ENCODE measurements around the gene SOX18. TPM values are rescaled to one million over a fixed set of nuclear protein-coding genes. Genes with fewer than 3 reads are reported as not detected.
A peak's percentile ranks its signal among the peaks of the same experiment; 100 is the strongest.
"Not testable (repeated sequence)": the region's sequence is repeated elsewhere in the genome, so short reads cannot be mapped to it uniquely, and the experiment has no call there.

The SOX18 gene
- total RNA-seq, result under 1 TPM; 0.13 to 0.24 (median 0.24) TPM

DNA sequence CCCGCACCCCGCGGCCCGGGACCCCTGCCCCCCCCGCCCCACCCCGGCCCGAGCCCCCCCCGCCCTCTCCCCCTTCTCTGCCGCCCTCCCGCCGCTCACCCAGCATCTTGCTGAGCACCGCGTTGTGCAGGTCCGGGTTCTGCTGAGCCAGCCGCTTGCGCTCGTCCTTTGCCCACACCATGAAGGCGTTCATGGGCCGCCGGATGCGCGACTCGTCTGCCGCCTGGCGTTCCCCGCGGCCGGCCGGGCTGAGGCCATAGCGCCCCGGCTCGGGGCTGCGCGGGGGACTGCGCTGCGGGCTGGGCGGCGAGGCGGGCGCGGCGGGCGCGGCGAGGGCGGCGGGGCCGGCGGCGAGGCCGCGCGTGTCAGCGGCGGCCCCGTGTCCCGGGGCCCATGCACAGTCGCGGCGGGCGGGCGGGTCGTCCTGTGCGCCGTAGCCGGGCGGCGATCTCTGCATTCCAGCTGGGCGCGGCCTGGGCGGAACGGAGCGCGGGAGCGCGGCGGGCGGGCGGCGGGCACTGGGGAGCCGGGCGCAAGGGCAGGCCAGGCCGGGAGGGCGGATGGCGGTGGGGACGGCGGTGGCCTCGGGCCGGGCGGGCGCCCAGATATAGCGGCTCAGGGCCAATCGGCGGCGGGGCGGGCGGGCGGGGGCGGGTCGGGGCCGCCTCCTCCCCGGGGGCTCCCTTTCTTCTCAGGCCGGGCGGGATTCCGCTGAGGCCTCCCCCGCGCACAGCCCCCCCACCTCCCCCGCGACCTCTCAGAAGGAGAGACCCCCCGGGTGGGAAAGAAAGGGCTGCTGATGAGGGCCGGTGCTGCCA is at the start of gene SOX18:
Gene SOX18 (minus strand): TSS at position 580 of the 818 bp plus-strand sequence. CDS start 123 bp downstream, at position 457.
- no peaks in the 10 kb centered on the region for H3K36me3 Mint-ChIP-seq (ENCODE audit: insufficient read depth)
- H3K4me3 Mint-ChIP-seq, result peak within 1 kb of the TSS; percentile 54
- DNase-seq, result no peak
- H3K27me3 Mint-ChIP-seq (ENCODE audit: low read depth), result peaks cover 52% of the 10 kb centered on the region
- ATAC-seq, result peak; percentile 55 to 67
- no peaks in the 10 kb centered on the region for H3K9me3 Mint-ChIP-seq
- peaks cover 12% of the 10 kb centered on the region for H3K4me1 Mint-ChIP-seq (ENCODE audit: low read depth)

DNA sequence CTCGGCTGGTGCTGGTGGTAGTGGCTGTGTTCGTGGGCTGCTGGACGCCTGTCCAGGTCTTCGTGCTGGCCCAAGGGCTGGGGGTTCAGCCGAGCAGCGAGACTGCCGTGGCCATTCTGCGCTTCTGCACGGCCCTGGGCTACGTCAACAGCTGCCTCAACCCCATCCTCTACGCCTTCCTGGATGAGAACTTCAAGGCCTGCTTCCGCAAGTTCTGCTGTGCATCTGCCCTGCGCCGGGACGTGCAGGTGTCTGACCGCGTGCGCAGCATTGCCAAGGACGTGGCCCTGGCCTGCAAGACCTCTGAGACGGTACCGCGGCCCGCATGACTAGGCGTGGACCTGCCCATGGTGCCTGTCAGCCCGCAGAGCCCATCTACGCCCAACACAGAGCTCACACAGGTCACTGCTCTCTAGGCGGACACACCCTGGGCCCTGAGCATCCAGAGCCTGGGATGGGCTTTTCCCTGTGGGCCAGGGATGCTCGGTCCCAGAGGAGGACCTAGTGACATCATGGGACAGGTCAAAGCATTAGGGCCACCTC is 49.1 kb upstream of the SOX18 start:
- Mint-ChIP-seq H3K36me3 (ENCODE audit: insufficient read depth) (peaks cover 2% of the 10 kb centered on the region), H3K4me3 (no peak overlapping the region), H3K27me3 (ENCODE audit: low read depth) (peaks cover 16% of the 10 kb centered on the region), H3K4me1 (ENCODE audit: low read depth) (peaks cover 17% of the 10 kb centered on the region), H3K9me3 (no peaks in the 10 kb centered on the region)
- no peak for ATAC-seq
- DNase-seq, result no peak

DNA sequence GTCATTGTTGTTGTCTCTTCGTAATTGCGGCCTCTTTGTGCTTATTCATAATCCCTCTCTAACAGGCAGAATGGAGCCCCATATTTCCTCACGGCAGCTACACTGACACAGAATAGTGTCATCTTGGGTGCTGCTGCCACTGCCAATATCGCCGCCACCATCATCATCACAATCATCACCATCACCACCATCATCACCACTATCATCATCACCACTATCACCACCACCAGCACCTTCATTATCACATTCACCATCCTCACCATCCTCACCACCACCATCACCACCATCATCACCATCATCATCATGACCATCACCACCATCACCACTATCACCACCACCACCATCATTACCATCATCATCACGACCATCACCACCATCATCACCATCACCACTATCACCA is 47.1 kb upstream of the SOX18 start:
- ATAC-seq (no peak), DNase-seq (no peak)
- Mint-ChIP-seq H3K9me3 (no peaks in the 10 kb centered on the region), H3K27me3 (ENCODE audit: low read depth) (peaks cover 7% of the 10 kb centered on the region), H3K4me3 (no peak overlapping the region), H3K4me1 (ENCODE audit: low read depth) (peaks cover 15% of the 10 kb centered on the region), H3K36me3 (ENCODE audit: insufficient read depth) (peaks cover 2% of the 10 kb centered on the region)

DNA sequence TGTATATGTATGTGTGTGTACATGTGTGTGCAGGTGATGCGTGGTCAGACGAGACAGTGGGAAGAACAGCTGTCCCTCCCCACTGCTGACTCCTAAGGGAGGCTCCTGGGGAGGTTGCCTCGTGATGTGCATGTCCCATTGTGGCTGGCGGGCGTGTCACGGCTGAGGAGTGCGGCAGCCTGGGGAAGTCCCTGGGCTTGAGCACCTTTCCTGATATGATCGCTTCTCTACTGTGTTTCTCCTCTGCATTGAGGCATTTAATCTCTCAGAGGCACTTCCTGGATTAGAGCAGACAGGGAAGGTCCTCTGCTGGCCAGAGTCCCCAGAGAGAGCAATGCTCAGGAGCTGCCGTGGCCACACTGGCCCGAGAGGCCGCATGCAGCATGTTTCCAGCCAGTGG is 46.5 kb upstream of the SOX18 start:
- Mint-ChIP-seq H3K4me1 (ENCODE audit: low read depth) (peaks cover 10% of the 10 kb centered on the region), H3K36me3 (ENCODE audit: insufficient read depth) (peaks cover 2% of the 10 kb centered on the region), H3K4me3 (no peak overlapping the region), H3K27me3 (ENCODE audit: low read depth) (peaks cover 1% of the 10 kb centered on the region), H3K9me3 (no peaks in the 10 kb centered on the region)
- DNase-seq (no peak), ATAC-seq (no peak)

DNA sequence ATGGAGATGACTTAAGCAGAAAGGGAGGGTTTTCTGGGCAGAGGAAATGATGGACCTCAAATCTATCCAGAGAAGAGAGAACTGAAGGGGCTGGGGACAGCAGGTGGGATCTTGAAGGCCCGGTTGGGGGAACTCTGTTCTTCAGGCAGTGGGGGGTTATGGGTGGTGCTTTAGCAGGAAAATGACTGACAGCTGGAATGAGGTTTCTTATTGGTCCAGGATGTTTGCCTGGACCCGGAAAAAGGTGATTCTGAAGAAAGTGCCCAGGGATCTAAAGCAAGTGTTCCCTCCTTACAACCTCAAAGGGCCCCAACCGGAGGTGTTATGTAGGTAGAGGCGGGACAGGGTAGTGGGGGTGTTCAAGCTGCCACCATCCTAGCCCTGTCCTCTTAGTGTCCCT is 46.0 kb upstream of the SOX18 start:
- Mint-ChIP-seq H3K4me3 (no peak overlapping the region), H3K4me1 (ENCODE audit: low read depth) (peaks cover 7% of the 10 kb centered on the region), H3K9me3 (no peaks in the 10 kb centered on the region), H3K27me3 (ENCODE audit: low read depth) (no peaks in the 10 kb centered on the region), H3K36me3 (ENCODE audit: insufficient read depth) (peaks cover 2% of the 10 kb centered on the region)
- DNase-seq (no peak), ATAC-seq (no peak)

DNA sequence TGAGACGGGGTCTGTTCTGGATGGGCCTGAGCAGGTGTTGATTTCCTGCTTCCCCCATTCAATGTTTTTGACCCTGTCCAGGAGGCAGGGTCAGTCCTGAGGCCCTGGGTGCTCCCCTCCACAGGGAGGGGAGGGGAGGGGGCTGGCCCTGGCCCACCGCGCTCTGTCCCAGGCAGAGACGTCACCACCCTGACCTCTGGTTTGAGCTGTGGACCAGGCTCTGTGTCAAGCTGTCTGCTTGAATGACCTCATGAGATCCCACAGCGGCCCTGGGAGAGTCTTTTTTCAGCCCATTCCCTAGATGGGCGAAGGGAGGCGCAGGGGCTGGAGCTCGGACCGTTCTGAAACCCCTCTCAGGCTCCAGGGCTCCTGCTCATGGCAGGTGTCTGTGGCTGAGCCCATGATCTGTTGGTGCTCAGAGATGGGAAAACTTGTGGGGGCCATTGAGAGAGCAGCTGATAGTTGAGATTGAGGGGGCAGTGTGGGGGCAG is 43.6 kb upstream of the SOX18 start:
- Mint-ChIP-seq H3K4me1 (ENCODE audit: low read depth) (peaks cover 3% of the 10 kb centered on the region), H3K36me3 (ENCODE audit: insufficient read depth) (peaks cover 2% of the 10 kb centered on the region), H3K9me3 (peaks cover 3% of the 10 kb centered on the region), H3K4me3 (no peak overlapping the region), H3K27me3 (ENCODE audit: low read depth) (no peaks in the 10 kb centered on the region)
- ATAC-seq, result no peak
- no peak for DNase-seq

DNA sequence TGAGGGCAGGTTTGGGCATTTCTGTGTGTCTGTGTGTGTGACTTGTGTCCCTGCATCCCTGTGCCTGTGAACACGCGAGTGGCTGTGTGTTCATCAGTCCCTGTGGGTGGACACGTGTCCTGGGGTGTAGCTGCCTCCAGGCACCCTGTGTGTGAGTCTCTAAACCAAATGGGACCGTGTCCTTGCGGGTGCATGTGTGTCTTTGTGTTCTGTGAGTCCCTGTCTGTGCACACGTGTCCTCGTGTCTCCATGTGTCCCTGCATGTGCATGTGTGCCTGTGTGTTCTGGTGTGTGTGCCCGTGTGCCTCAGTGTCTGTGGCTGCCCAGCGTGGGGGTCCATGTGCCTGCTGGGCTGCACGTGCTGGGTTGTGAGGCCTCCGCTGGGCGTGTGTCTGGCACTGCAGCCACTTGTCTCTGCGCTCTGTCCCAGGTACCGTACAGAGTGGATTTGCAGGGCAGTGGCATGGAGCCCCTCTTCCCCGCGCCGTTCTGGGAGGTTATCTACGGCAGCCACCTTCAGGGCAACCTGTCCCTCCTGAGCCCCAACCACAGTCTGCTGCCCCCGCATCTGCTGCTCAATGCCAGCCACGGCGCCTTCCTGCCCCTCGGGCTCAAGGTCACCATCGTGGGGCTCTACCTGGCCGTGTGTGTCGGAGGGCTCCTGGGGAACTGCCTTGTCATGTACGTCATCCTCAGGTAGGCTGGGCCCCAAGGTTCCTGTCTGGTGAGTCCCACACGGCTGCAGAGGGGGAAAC is 43.0 kb upstream of the SOX18 start:
- ATAC-seq, result no peak
- Mint-ChIP-seq H3K36me3 (ENCODE audit: insufficient read depth) (peaks cover 2% of the 10 kb centered on the region), H3K9me3 (peaks cover 4% of the 10 kb centered on the region), H3K27me3 (ENCODE audit: low read depth) (no peaks in the 10 kb centered on the region), H3K4me3 (no peak overlapping the region), H3K4me1 (ENCODE audit: low read depth) (peaks cover 3% of the 10 kb centered on the region)
- DNase-seq, result no peak

DNA sequence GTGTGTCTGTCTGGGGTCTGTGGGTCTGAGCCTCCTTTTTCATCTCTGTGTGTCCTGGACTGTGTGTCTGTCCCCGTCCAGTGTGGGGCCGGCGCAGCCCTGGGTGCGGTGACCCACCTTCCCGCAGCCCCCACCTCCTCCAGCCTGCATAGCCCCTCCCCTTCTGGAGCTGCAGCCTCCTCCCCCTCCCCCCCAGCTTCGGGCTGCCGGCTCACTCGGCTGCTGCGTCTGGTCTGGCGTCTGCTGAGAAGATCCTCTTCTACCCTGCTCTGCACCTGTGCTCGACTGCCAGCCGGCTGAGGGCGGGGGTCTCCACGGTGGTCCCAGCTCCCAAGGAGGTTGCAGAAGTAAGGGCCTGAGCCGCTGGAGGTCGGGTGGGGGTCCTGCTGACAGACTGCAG is 42.3 kb upstream of the SOX18 start:
- no peak for DNase-seq
- Mint-ChIP-seq H3K36me3 (ENCODE audit: insufficient read depth) (peaks cover under 1% of the 10 kb centered on the region), H3K4me1 (ENCODE audit: low read depth) (peaks cover 2% of the 10 kb centered on the region), H3K27me3 (ENCODE audit: low read depth) (no peaks in the 10 kb centered on the region), H3K4me3 (no peak overlapping the region), H3K9me3 (peaks cover 4% of the 10 kb centered on the region)
- ATAC-seq, result no peak

DNA sequence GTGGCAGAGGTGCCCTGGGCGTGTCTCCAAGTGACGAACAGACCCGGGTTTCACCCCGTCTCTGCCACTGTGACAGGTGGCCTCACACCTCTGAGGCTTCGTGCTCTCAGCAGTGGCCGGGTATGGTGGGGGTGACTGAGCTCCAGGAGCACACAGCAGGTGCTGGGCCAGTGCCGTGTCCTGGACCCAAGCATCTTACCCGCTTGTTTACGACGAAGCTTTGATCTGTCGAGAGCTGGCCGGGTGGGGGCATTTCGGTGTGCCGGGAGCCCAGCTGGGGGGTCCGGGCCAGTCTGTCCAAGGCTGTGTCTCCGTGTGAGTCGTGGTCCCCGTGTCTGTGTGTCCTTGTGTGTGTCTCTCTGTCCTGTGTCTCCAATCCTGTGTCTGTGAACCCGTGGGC is 41.9 kb upstream of the SOX18 start:
- ATAC-seq (no peak), DNase-seq (no peak)
- Mint-ChIP-seq H3K27me3 (ENCODE audit: low read depth) (no peaks in the 10 kb centered on the region), H3K36me3 (ENCODE audit: insufficient read depth) (no peaks in the 10 kb centered on the region), H3K4me1 (ENCODE audit: low read depth) (peaks cover 1% of the 10 kb centered on the region), H3K4me3 (no peak overlapping the region), H3K9me3 (peaks cover 4% of the 10 kb centered on the region)

DNA sequence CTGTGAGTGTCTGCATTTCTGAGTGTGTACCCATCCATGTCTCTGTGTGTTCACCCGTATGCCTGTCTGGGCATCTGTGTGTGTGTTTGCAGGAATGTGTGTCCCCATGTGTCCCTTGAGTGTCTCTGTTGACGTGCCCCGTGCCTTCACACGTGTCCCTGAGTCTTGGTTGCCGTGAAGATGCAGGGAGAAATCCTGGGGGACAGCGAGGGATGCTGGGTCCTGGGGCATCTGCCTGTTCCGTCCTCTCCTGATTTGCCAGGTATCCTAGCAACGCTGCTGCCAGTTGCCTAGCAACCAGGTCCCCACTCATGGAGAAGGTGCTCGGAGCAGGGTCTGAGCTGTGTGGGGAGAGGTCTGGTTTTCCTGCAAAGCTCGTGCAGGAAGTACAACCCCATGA is 40.7 kb upstream of the SOX18 start:
- Mint-ChIP-seq H3K36me3 (ENCODE audit: insufficient read depth) (no peaks in the 10 kb centered on the region), H3K9me3 (peaks cover 4% of the 10 kb centered on the region), H3K4me1 (ENCODE audit: low read depth) (peaks cover 1% of the 10 kb centered on the region), H3K27me3 (ENCODE audit: low read depth) (no peaks in the 10 kb centered on the region), H3K4me3 (no peak overlapping the region)
- DNase-seq, result no peak
- no peak for ATAC-seq

DNA sequence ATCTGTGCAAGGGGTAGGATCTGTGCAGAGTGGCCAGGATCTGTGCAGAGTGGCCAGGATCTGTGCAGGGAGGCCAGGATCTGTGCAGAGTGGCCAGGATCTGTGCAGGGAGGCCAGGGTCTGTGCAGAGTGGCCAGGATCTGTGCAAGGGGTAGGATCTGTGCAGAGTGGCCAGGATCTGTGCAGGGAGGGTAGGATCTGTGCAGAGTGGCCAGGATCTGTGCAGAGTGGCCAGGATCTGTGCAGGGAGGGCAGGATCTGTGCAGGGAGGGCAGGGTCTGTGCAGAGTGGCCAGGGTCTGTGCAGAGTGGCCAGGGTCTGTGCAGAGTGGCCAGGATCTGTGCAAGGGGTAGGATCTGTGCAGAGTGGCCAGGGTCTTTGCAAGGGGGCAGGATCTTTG is 39.1 kb upstream of the SOX18 start:
- not testable (repeated sequence) for H3K4me3 Mint-ChIP-seq; H3K4me1 Mint-ChIP-seq (ENCODE audit: low read depth); H3K36me3 Mint-ChIP-seq (ENCODE audit: insufficient read depth); H3K9me3 Mint-ChIP-seq; H3K27me3 Mint-ChIP-seq (ENCODE audit: low read depth); DNase-seq; ATAC-seq

DNA sequence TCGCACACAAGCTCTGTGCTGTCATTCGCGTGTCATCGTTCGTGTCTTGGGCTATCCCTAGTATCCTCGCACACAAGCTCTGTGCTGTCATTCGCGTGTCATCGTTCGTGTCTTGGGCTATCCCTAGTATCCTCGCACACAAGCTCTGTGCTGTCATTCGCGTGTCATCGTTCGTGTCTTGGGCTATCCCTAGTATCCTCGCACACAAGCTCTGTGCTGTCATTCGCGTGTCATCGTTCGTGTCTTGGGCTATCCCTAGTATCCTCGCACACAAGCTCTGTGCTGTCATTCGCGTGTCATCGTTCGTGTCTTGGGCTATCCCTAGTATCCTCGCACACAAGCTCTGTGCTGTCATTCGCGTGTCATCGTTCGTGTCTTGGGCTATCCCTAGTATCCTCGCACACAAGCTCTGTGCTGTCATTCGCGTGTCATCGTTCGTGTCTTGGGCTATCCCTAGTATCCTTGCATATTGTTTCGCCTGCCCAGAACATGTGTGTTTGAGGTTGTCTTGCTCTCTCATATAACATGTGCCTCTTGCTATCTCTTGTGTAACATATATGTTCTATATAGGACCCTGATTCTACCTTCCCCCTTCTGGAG is 37.9 kb upstream of the SOX18 start:
- ATAC-seq; H3K9me3 Mint-ChIP-seq; H3K36me3 Mint-ChIP-seq (ENCODE audit: insufficient read depth); DNase-seq; H3K27me3 Mint-ChIP-seq (ENCODE audit: low read depth); H3K4me3 Mint-ChIP-seq: not testable (repeated sequence)
- peaks cover 11% of the 10 kb centered on the region for H3K4me1 Mint-ChIP-seq (ENCODE audit: low read depth)

DNA sequence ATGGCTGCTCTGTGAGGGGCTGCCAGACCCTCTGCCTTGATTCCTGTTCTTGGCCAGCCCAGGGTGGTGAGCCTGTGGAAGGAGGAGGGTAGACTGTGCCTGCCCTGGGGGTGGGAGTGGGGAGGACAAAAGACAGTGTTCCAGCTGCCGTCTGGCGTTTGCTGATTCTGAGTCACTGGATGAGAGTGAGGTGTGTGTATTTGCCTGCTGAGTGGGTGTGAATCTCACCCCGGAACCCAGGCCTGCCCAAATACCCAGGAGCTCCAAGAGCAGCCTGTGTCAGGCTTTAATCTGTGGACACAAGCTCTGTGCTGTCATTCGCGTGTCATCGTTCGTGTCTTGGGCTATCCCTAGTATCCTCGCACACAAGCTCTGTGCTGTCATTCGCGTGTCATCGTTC is 37.4 kb upstream of the SOX18 start:
- H3K4me1 Mint-ChIP-seq (ENCODE audit: low read depth), result peaks cover 12% of the 10 kb centered on the region
- no peaks in the 10 kb centered on the region for H3K36me3 Mint-ChIP-seq (ENCODE audit: insufficient read depth)
- ATAC-seq (no peak), DNase-seq (no peak)
- H3K27me3 Mint-ChIP-seq (ENCODE audit: low read depth), result peaks cover 2% of the 10 kb centered on the region
- H3K9me3 Mint-ChIP-seq, result peaks cover 4% of the 10 kb centered on the region
- no peak overlapping the region for H3K4me3 Mint-ChIP-seq

DNA sequence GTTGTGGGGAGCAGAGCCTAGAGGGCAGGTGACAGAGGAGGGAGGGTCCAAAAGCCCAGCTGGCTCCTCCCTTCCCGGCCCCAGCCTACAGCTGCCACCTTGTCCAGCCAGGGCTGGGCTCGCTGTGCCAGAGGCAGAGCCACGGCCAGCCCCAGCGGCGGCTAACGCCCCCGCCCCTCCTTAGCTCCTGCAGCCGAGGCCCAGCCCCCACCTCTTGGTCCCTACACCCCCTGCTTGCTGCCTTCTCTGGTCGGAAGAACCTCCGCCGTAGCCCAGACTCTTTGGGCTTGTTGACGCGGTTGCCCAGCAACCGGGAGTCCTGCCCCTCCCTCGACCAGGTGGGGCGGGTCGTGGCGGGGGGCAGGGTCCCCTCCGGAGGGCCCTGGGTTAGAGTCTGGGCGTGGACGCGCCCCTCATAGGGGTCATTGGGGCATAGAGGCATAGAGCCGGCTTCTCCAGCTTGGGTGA is 35.3 kb upstream of the SOX18 start:
- ATAC-seq, result no peak
- no peak for DNase-seq
- H3K27me3 Mint-ChIP-seq (ENCODE audit: low read depth), result peaks cover 2% of the 10 kb centered on the region
- peaks cover 19% of the 10 kb centered on the region for H3K4me1 Mint-ChIP-seq (ENCODE audit: low read depth)
- peaks cover 4% of the 10 kb centered on the region for H3K9me3 Mint-ChIP-seq
- peak overlapping the region; percentile 73 for H3K4me3 Mint-ChIP-seq
- no peaks in the 10 kb centered on the region for H3K36me3 Mint-ChIP-seq (ENCODE audit: insufficient read depth)

Data from activated T-cell treated with anti-CD3 and anti-CD28 coated beads, Interleukin-2, amount 50 U/mL, for 4 hours (primary cell).